GM19239 (cell line): Measurements from ENCODE around the gene THBD.

ENCODE experiments used
- DNase-seq: peaks from one replicate; pipeline ENCODE4 v3.0.0; 2011; ENCODE audit warnings: low spot score; ENCODE audit not compliant: insufficient read length
- FAIRE-seq: peaks from 2 replicates; lab custom pipeline; 2011; peaks lifted over from hg19 to GRCh38; lab: Jason Lieb, UNC

THBD gene, protein sequence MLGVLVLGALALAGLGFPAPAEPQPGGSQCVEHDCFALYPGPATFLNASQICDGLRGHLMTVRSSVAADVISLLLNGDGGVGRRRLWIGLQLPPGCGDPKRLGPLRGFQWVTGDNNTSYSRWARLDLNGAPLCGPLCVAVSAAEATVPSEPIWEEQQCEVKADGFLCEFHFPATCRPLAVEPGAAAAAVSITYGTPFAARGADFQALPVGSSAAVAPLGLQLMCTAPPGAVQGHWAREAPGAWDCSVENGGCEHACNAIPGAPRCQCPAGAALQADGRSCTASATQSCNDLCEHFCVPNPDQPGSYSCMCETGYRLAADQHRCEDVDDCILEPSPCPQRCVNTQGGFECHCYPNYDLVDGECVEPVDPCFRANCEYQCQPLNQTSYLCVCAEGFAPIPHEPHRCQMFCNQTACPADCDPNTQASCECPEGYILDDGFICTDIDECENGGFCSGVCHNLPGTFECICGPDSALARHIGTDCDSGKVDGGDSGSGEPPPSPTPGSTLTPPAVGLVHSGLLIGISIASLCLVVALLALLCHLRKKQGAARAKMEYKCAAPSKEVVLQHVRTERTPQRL

DNA sequence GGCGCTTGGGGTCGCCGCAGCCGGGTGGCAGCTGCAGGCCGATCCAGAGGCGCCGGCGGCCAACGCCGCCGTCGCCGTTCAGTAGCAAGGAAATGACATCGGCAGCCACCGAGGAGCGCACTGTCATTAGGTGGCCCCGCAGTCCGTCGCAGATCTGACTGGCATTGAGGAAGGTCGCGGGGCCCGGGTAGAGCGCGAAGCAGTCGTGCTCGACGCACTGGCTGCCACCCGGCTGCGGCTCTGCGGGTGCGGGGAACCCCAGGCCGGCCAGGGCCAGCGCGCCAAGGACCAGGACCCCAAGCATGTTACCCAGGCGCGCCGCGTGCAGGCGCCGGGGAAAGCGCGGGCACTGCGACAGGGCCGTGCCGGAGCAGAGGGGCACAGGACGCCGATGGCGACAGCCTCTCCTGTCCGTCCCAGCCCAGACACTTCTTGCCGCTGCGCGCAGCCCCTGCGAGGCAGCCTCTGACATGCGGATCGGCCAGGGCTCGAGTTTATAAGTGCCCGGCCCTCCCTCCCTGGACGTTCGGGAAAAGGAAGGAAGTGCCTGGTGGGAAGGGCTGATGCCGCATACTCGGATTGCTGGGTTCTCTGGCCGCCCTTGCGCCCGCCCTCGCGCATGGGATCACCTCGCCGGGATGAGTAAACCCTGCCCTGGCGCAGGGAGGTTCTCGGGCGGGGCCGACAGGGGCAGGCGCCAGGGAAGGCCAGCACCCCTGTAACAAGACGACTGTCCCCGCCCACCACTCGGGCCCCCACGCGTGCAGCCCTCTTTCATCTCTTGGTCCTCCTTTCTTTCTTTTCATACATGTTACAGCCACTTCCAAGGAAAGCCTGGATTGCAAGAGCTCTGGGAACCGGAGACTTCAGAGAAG lies at the start of gene THBD:
Gene THBD (minus strand): TSS at position 472 of the 875 bp plus-strand sequence. CDS start 168 bp downstream, at position 304.
- DNase-seq, result no peak
- FAIRE-seq, result no peak

- DNase-seq (no peak), FAIRE-seq (no peak)
Observed at GRCh38 chr20:23097636-23098580, 48.4 kb upstream of the THBD start.

DNA sequence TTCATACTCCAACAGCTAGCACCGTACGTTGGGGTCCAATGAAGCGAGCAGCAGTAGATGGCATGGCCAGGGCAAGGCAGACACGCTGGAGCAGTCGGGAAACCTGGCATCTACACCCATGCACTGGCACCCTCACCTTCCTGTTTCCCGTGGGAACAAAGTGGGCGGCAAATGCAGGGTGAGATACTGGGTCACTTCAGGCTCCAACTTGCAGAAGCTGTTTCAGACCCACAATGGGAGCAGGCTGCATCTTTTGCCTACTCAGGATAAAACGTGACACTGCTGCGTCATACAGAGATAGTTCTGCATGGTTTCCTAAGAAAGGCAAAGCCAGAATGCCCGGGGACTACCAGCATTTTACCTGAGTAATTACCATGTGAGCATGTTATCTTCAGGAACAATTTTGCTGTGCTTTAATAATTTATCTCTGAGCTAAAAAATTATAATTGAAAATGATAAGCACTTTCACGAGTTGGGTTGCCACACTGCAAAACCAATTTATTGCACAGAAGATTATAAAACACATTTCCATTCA lies 47.6 kb upstream of the THBD start:
- DNase-seq, result no peak
- FAIRE-seq, result no peak

DNA sequence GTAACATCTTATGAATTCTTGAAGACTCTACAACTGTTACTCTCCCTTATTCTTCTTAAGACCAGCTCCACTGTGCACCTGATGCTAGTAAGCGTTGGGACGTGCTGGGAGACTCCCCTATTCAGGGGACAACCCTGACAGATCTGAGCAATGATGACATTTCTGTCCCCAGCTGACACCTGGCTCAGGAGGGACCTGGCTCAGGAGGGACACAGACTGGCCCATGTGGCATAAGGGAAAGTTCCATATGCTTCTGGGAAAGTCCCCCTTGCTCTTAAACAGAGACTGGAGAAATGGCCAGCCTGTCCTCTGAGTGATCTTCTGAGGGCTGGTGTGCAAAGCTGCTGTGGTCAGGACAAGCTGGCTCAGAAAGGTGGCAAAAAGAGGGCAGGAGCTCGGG lies 46.6 kb upstream of the THBD start:
- FAIRE-seq (no peak), DNase-seq (no peak)

DNA sequence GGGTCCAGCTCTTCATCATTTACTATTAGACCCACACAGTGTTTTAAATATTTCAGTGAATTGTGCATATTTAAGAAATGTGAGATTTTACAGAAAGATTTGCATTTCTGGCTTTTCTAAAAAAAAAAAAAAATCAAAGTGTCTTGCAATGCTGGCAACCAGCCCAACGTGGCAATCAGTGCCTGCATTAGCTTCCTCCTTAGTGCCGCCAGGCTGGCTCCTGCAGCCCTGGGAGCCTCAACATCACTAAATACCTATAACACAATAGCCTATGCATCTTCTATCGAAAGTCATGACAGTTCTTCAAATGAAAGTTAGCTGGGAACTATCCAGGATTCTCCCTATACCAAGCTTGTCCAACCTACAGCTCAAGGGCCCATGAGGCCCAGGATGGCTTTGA lies 46.0 kb upstream of the THBD start:
- no peak for FAIRE-seq

DNA sequence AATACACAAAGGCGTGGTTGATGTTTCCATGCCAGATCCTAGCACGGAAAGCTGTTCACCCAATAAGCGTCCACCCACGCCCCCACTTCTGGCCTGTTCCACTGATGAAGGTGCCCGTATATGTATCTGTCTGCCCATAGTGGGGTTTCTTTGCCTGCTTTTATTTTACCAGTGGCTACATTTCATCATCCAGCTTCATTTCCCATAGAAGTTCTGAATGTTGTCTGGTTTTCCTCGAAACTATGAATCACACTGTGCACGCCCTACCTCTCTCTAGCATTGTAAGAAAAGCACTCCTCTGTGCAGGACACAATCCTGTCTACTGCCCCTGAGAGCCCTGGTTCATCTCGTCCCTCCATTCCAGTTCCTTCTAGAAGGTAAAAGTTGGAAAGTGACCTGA lies 45.5 kb upstream of the THBD start:
- DNase-seq (no peak), FAIRE-seq (no peak)

More for the DNA sequence above, 46.0 kb upstream of the THBD start:
- DNase-seq, result no peak

DNA sequence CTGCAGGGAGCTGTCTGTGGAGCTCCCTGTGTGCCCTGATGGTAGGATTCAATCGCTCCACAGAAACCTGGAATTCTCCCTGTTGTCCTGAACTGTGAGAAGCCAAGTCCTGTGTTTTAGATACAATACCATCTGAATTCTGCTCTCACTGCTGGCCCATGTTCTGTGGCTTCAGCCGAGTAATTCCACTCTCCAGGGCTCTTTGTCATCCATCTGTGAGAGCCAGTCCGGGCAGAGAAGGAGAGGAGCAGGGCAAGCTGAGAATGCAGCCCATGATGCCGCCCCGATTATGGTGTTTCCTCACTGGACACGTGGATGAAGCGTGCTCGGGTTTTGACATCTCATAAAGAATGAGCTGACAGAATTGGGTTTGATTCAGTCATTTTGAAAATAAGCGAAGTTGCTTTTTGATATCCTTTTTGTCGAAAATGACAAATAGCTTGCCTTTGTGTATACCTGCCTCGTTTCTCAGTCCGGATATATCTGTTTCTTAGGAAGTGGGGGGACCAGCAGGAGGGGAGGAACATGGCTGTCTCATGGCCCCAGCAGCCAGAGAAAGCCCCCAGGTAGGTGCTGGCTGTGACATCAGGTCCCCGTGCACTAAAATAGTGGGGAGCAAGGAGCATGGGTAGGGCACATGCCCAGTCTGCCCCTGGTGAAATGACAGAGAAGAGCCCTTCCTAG lies 44.9 kb upstream of the THBD start:
- FAIRE-seq, result no peak
- DNase-seq, result no peak

DNA sequence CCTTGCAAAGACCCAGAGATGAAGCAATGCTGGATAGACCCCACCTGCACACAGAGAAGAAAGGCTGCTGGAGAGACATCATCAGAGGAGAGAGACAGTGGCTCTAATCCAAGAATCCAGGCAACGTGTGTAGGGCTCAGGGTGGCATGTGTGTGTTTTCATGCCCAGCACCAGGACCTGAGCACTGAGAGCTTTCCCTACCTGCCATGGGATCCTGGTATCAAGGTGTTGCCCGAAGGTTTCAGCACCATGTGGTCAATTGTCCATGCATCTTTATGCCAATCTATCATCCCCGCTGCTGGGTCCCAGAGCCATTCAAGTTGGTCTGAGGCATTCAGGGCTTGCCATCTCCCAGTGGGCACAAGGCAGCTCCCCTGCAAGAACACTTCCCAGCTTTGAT lies 44.1 kb upstream of the THBD start:
- DNase-seq, result no peak
- FAIRE-seq, result no peak

DNA sequence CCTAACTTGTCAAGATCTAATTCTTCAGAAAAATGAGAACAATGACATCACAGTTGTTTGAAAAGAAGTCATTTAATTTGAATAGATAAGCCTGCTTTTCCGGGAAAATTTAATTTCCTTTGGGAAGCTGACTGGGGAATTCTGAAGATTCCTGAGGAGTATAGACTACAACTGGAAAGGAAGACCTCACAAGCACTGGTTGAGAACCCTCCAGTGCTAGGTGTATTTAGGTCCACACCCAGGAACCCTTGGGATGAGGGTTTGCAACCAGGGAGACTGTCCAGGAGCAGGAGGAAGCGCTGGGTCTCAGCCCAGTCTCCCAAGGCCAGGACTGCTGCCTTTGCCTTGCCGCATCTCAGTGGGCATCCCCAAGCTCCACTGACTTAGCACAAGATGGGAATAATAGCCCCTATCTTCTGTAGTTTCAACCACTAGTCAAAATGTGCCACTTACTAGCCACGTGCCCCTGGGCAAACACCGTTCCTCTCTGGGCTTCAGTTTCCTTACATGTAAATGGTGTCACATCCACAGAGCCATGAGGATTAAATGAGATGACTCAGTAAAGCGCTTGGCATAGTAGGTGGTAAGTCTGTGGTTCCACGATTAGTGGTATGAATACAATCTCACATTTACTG lies 43.5 kb upstream of the THBD start:
- FAIRE-seq (no peak), DNase-seq (no peak)

GRCh38 chr20:23092384-23092756 lies 42.9 kb upstream of the THBD start:
- DNase-seq (no peak), FAIRE-seq (no peak)

DNA sequence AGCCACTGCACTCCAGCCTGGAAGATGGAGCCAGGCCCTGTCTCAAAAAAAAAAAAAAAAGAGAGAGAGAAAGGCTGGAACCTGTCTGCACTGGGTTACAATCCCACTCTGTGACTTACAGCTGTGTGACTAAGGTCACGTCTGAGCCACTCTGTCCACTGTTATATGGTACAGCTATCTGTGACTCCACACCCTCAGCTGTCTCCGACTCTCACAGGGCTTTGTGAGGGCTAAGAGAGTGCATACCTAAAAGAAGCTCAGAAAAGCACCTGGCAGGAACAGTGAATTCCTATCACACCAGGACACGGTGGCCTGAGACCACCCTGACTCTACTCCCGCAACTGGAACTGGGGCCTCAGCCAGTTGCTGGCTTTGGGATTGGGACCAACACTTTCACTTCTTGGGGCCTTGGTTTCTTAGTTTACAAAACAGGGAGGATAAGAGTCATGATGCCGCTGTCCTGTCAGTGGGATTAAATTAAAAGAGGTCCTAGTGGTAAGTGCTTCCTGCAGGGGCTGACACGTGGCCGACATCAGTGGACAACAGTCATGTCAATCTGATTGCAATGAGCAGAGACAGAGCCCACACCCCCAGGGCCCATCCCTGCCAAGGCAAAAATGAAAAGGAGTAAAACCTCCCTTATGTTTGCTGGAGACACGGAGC lies 42.4 kb upstream of the THBD start:
- no peak for DNase-seq
- no peak for FAIRE-seq

- no peak for FAIRE-seq
- DNase-seq, result no peak
Observed at GRCh38 chr20:23090878-23091277, 41.4 kb upstream of the THBD start.

GRCh38 chr20:23090147-23090546 lies 40.7 kb upstream of the THBD start:
- no peak for FAIRE-seq
- DNase-seq, result no peak

DNA sequence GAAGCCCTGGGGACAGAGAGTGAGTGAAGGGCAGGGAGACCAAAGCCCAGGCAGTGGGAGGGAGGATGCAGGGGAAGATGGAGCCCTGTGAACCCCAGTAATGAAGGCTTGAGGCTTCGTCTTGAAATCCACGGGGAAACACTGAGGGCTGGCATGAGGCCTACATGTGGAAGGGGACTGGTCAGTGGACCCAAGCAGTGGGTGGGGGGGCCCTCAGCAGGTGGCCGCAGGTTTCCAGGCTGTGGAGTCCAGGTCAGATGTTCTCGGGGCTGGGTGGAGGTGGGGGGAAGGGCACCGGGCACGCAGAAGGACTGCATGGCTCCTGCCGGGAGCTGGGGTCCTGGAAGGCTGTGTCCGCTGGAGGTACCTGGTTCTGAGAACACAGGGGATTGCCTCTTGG lies 39.4 kb upstream of the THBD start:
- DNase-seq, result no peak
- FAIRE-seq, result no peak

- DNase-seq (no peak), FAIRE-seq (no peak)
Observed at GRCh38 chr20:23087587-23088251, 38.2 kb upstream of the THBD start.

DNA sequence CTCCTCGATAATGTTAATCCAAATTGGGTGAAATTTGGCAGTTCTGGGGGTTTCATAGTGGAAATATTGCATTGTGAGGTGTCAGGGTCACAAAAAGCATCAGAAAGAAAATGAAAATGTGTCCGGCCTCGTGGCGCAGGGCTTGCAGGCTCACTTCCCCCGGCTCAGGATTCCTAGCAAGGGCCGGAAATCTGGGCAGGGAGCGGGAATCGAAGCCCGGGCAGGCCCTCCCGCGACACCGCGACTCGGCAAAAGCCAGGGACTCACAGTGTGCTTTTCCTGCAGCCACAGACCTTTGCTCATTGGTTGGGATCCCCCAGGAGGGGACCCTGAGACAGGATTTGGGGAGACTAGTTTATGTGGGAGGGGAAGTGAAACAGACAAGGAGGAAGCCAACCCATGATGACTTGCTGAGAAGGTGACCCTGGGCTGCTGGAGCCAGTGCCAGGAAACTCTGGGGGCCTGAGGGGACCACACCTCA lies 37.5 kb upstream of the THBD start:
- no peak for DNase-seq
- no peak for FAIRE-seq

DNA sequence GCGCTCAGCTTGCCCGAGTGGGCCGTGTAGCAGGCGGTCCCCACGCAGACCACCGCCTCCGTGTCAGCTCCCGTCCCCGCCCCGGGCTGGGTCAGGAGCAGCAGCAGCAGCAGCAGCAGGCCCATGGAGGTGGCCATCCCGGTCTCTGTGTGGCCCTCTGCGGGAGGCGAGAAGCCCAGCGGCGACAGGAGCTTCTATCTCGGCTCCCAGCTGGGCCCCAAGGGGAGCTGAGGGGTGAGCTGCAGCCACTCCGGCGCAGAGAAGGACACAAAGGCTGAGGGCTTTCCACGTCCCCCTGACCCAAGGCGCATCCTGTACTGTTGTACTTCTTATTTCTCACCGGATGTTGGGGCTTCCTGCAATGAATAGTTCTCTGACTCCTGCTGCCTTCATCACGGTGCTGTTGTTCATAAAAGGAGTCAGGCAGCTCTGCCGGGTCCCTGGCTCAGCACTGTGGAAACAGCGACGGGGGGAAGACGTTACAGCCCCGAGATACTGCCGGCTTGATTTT lies 36.6 kb upstream of the THBD start, which contains the start of gene CD93:
Gene CD93 (minus strand): TSS at position 269 of the 511 bp plus-strand sequence. CDS start 132 bp downstream, at position 137.
- FAIRE-seq (no peak), DNase-seq (no peak)
